ENCODE measurements around the gene ERVMER34-1.

Gene ERVMER34-1

GRCh38 chr4:52721968-52722815 is 29.0 kb downstream of the ERVMER34-1 start:
- peak; percentile 48 for DNase-seq (ENCODE audit: low read depth)

- no peak for DNase-seq (ENCODE audit: low read depth)
These were observed 33.1 kb downstream of the ERVMER34-1 start for GRCh38 chr4:52718123-52718522.

GRCh38 chr4:52716364-52717151 is 34.7 kb downstream of the ERVMER34-1 start:
- no peak for DNase-seq (ENCODE audit: low read depth)

GRCh38 chr4:52715914-52716313 is 35.3 kb downstream of the ERVMER34-1 start:
- no peak for DNase-seq (ENCODE audit: low read depth)

GRCh38 chr4:52715255-52715897 is 35.8 kb downstream of the ERVMER34-1 start:
- DNase-seq (ENCODE audit: low read depth) = no peak

- no peak for DNase-seq (ENCODE audit: low read depth)
These were observed 36.5 kb downstream of the ERVMER34-1 start for GRCh38 chr4:52714597-52715254.

DNA sequence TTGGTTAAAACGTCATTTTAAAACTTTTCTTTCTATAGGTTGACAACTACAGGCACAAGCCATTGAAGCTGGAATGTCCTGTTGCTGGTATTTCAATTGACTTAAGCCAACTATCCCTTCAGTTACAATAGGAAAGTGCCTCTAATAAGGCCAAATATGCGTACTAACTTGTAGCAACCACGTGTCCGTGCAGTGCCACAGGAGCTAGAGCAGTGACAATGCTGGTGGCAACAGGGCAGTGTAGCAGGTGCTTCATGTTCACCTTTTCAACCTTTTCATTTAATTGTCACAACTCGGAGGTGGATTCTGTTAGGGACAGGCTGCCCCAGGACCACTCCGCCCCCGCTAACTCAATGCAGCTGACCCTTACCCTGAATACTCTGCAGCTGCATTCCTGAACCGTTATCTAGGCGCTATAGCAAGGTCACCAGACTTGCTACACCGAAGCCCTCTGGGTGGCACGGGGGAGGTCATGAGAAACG is 37.7 kb downstream of the ERVMER34-1 start:
- DNase-seq (ENCODE audit: low read depth) = no peak

DNA sequence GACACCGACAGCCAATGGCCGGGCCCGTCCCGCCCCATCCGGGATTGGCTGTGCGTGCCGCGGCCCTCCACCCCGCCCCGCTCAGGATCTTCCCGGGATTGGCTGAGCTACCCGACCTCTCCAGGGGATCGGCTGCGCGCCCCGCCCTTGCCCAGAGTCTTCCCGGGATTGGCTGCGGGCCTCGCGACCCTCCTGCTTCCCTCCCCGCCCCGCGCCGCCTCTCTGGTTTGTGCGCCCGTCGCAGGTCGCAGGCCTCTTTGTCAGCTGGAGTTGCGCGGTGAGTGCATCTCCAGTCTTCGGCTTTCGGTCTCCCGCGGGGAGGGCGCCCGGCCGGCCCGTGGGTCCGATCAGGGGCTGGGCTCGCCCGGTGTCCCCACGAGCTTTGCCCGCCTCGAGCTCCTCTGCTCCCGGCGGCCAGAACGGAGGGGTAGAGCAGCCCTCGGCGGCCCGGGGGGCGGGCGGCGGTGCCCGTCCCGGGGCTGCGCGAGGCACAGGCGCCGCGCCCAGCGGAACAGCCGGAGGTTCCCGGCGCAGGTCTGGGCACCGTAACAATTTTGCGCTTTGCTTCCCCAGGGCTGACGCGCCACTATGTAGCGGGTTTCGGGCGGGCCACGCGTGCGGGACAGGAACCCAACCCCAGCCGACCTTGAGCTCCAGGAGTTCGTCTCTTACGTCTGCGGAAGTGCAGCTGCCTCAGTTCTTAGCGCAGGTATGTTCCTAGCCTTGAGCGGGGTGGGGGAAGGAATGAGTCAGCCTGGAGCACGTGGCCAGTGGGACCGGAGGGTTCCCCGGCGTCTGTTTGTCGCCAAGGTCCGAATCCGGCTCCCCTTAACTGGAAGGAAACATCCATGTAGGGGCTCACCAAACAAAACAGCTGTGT is 38.7 kb downstream of the ERVMER34-1 start:
- DNase-seq (ENCODE audit: low read depth) = peak; percentile 77

DNA sequence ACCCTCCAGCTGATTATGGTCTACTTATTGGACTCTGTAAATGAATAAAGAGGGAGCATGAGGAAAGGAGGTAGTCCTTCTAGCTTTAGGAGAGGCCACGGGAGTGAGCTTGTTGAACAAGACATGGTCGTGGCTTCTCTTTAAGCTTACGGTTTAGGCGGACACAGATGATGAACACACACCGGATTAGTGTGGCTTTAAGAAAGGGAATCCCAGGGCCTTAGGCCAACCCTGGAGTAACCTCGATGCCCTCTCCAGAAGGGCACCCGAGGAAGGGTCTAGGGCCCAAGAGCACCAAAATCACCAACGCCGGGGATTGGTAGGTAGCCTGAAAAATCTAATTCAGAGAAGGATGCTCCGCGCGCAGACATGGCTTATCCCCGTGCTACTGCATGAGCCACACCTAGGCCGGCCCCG is 39.4 kb downstream of the ERVMER34-1 start:
- DNase-seq (ENCODE audit: low read depth) = no peak

- no peak for DNase-seq (ENCODE audit: low read depth)
These were observed 40.0 kb downstream of the ERVMER34-1 start for GRCh38 chr4:52711272-52711671.

- no peak for DNase-seq (ENCODE audit: low read depth)
These were observed 42.1 kb downstream of the ERVMER34-1 start for GRCh38 chr4:52709155-52709554.

DNA sequence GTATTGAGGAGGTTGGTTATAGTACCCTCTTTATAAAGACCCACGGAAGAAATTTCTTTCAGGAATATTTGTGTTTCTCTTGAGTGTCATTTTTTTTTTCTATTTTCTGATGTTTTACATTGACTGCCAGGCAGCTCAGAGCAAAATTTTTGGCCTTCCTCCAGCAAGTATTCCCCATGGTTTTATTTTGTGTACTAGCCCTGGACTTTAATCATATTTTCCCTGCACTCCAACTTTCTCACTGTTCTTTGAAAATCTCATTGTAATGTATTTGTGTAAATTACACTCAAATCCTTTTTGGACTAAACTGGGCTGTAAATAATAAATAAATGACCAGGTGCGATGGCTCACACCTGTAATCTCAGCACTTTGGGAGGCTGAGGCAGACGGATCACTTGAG is 46.6 kb downstream of the ERVMER34-1 start:
- DNase-seq (ENCODE audit: low read depth) = no peak

- no peak for DNase-seq (ENCODE audit: low read depth)
These were observed 47.1 kb downstream of the ERVMER34-1 start for GRCh38 chr4:52704133-52704532.

GRCh38 chr4:52701207-52701606 is 50.0 kb downstream of the ERVMER34-1 start:
- no peak for DNase-seq (ENCODE audit: low read depth)

GRCh38 chr4:52694936-52695335 is 56.3 kb downstream of the ERVMER34-1 start:
- no peak for DNase-seq (ENCODE audit: low read depth)

DNA sequence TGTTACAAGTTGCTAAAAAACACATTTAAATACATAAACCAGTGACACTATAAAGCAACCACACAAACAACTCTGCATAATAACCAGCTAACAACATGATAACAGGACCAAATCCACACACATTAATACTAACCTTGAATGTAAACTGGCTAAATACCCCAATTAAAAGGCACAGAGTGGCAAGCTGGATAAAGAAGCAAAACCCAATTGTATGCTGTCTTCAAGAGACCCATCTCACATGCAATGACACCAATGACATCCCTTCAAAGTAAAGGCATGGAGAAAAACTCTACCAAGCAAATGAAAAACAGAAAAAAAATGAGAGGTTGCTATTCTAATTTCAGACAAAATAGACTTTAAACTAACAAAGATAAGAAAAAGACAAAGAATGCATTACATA is 57.7 kb downstream of the ERVMER34-1 start:
- DNase-seq (ENCODE audit: low read depth) = no peak

Measured in HS-27A (cell line).